Gastrocnemius medialis (tissue), 4 donors: ENCODE measurements around the gene KCNJ3.

Experiments used
- POLR2A ChIP-seq, 2 donors: fragments of 450-650 bp; IDR thresholded peaks; one replicate each; pipeline ENCODE4 v1.6.1; 2017; ENCODE audit warnings: antibody characterized with exemption in 2 of 2, mild to moderate bottlenecking in 2 of 2, moderate library complexity in 2 of 2
- TF ChIP-seq, protein P1 (sequence below), 5 experiments: fragments of 450-650 bp in 3 of 5; fragments of 200-600 bp in 2 of 5; sonication (generic) in 2 of 5; IDR thresholded peaks in 4 of 5; conservative IDR thresholded peaks in 1 of 5; 1 replicate in 4 of 5; 2 replicates in 1 of 5; pipeline ENCODE4 v1.5.1; 2016 to 2019; ENCODE audit warnings: antibody characterized with exemption in 5 of 5, mild to moderate bottlenecking in 3 of 5, moderate library complexity in 3 of 5

DNA sequence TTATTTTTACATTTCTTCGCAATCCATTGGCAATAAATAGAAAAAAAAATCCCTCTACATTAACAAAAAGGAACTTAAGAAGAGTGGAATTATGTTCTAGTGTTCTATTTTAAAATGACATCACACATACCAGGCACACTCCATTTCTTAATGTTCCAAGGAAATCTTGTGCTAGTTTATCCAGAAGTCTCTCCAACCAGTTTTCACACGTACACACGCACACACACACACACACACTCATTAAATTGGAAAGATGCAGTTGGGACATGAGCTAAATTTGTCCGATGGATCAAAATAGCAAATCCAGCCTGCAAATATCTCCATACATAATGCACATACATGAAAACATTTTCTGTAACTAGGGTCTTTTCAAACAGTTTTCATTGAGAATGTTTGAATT lies 78.3 kb downstream of the KCNJ3 start:
- TF ChIP-seq, protein P1, sequence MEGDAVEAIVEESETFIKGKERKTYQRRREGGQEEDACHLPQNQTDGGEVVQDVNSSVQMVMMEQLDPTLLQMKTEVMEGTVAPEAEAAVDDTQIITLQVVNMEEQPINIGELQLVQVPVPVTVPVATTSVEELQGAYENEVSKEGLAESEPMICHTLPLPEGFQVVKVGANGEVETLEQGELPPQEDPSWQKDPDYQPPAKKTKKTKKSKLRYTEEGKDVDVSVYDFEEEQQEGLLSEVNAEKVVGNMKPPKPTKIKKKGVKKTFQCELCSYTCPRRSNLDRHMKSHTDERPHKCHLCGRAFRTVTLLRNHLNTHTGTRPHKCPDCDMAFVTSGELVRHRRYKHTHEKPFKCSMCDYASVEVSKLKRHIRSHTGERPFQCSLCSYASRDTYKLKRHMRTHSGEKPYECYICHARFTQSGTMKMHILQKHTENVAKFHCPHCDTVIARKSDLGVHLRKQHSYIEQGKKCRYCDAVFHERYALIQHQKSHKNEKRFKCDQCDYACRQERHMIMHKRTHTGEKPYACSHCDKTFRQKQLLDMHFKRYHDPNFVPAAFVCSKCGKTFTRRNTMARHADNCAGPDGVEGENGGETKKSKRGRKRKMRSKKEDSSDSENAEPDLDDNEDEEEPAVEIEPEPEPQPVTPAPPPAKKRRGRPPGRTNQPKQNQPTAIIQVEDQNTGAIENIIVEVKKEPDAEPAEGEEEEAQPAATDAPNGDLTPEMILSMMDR (IDR thresholded peaks at IDR 0.05 in 4 of 5, conservative IDR thresholded peaks at IDR 0.05 in 1 of 5), result no peak
- no peak for TF ChIP-seq POLR2A (IDR thresholded peaks at IDR 0.05)
